ENCODE data around the gene UBALD2.

- TF ChIP-seq, protein P1, sequence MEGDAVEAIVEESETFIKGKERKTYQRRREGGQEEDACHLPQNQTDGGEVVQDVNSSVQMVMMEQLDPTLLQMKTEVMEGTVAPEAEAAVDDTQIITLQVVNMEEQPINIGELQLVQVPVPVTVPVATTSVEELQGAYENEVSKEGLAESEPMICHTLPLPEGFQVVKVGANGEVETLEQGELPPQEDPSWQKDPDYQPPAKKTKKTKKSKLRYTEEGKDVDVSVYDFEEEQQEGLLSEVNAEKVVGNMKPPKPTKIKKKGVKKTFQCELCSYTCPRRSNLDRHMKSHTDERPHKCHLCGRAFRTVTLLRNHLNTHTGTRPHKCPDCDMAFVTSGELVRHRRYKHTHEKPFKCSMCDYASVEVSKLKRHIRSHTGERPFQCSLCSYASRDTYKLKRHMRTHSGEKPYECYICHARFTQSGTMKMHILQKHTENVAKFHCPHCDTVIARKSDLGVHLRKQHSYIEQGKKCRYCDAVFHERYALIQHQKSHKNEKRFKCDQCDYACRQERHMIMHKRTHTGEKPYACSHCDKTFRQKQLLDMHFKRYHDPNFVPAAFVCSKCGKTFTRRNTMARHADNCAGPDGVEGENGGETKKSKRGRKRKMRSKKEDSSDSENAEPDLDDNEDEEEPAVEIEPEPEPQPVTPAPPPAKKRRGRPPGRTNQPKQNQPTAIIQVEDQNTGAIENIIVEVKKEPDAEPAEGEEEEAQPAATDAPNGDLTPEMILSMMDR (IDR thresholded peaks at IDR 0.05), result no peak
- TF ChIP-seq POLR2A (IDR thresholded peaks at IDR 0.05), result no peak
Observed at GRCh38 chr17:76261421-76262215, 3.5 kb upstream of the UBALD2 start.

All from esophagus squamous epithelium (tissue), 4 donors.